ENCODE results near the gene FNDC11. TPM values are rescaled to one million over a fixed set of nuclear protein-coding genes. Genes with fewer than 3 reads are reported as not detected.
A peak's percentile ranks its signal among the peaks of the same experiment; 100 is the strongest.
"Not testable (repeated sequence)": the region's sequence is repeated elsewhere in the genome, so short reads cannot be mapped to it uniquely, and the experiment has no call there.

FNDC11 gene
- total RNA-seq, 1 donor from 2014 or later, result 0.32 TPM

DNA sequence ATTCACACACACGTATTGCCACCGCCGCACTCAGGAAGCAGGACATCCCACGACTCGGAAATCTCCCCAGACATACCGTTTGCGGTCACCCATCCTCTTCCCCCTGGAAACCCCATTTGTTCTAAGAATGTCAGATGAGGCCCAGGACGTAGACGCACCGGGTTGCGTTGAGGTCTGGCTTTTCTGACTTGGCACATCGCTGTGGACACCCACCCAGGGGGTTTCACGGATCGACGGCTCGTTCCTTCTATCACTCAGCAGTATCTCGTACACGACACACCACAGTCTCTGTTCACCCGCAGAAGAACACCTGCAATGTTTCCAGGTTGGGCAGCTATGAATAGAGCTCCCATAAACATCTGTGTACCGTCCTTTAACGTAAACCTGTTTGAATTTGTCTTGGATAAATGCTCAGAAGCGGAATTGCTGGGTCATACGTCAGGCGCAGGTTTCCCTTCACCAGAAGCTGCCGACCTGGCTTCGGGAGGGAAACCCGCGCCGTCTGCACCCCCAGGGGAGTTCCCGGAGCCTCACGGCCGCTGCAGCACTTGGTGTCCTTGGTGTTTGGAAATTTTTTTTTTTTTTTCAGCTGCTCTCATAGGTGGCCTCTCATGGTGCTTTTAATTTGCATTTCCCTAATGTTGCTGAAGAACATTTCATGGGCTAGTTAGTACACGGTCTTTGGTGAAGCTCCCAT is 45.7 kb upstream of the FNDC11 start:
- TF ChIP-seq, protein P1, sequence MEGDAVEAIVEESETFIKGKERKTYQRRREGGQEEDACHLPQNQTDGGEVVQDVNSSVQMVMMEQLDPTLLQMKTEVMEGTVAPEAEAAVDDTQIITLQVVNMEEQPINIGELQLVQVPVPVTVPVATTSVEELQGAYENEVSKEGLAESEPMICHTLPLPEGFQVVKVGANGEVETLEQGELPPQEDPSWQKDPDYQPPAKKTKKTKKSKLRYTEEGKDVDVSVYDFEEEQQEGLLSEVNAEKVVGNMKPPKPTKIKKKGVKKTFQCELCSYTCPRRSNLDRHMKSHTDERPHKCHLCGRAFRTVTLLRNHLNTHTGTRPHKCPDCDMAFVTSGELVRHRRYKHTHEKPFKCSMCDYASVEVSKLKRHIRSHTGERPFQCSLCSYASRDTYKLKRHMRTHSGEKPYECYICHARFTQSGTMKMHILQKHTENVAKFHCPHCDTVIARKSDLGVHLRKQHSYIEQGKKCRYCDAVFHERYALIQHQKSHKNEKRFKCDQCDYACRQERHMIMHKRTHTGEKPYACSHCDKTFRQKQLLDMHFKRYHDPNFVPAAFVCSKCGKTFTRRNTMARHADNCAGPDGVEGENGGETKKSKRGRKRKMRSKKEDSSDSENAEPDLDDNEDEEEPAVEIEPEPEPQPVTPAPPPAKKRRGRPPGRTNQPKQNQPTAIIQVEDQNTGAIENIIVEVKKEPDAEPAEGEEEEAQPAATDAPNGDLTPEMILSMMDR (IDR thresholded peaks at IDR 0.05), result no peak
- Histone ChIP-seq H3K4me3 (no peak overlapping the region), H3K9me3 (no peaks in the 10 kb centered on the region), H3K27me3 (peaks cover 12% of the 10 kb centered on the region), H3K27ac (no peak overlapping the region), H3K4me1 (no peaks in the 10 kb centered on the region), H3K36me3 (no peaks in the 10 kb centered on the region)
- no peak for ATAC-seq
- intact Hi-C loops (cut with DNase I), result no loop called here
- peak; percentile 40 for DNase-seq

DNA sequence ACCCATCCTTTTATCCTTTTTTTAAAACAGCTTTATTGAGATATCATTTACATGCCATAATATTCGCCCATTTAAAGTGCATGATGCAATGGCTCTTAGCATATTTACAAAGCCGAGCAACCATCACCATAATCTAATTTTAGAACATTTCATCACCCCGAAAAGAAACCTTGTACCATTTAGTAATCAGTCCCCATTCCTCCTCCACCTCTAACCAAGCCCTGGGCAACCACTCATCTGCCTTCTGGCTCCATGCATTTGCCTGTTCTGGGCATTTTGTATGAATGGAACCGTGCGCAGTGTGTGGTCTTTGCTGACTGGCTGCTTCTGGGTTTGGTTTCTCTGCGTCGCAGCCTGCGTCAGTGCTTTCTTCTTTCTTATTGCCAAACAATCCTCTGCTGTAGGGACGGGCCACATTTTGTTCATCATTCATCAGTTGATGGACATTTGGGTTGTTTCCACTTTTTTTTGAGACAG is 44.8 kb upstream of the FNDC11 start:
- Histone ChIP-seq H3K4me1 (no peaks in the 10 kb centered on the region), H3K27me3 (peaks cover 12% of the 10 kb centered on the region), H3K36me3 (no peaks in the 10 kb centered on the region), H3K27ac (no peak overlapping the region), H3K9me3 (no peaks in the 10 kb centered on the region), H3K4me3 (no peak overlapping the region)
- intact Hi-C loops (cut with DNase I), result no loop called here
- DNase-seq (peak; percentile 27), ATAC-seq (peak; percentile 9)
- TF ChIP-seq, protein P1 (IDR thresholded peaks at IDR 0.05), result no peak

DNA sequence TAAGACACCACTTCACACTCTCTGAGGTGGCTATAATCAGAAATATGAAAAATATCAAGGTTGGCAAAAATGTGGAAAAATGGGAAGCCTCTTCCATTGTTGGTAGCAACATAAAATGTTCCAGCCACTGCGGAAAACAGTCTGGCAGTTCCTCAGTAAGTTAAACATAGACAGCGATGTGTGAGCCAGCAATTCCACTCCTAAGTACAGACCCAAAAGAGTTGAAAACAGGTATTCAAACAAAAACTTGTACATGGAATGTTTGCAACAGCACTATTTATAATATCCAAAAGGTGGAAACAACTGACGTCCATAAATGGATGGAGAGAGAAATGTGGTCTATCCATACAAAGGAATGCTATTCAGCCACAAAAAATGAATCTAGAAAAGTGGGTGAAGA is 40.8 kb upstream of the FNDC11 start:
- intact Hi-C loops (cut with DNase I), result no loop called here

DNA sequence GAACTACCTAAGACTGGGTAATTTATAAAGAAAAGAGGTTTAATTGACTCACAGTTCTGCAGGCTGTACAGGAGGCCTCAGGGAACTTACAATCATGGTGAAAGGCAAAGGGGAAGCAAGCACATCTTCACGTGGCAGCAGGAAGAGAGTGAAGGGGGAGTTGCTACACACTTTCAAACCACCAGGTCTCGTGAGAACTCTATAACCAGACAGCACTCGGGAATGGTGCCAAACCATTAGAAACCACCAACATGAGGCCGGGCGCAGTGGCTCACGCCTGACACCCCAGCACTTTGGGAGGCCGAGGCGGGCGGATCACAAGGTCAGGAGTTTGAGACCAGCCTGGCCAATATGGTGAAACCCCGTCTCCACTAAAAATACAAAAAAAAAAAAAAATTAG is 39.4 kb upstream of the FNDC11 start:
- H3K9me3 ChIP-seq; H3K27me3 ChIP-seq; H3K27ac ChIP-seq; intact Hi-C loops (cut with DNase I); ATAC-seq; H3K4me3 ChIP-seq; H3K36me3 ChIP-seq; H3K4me1 ChIP-seq: not testable (repeated sequence)
- peak; percentile 51 for DNase-seq

More for the DNA sequence above, 40.8 kb upstream of the FNDC11 start:
- Histone ChIP-seq H3K27ac (no peak overlapping the region), H3K4me3 (no peak overlapping the region), H3K4me1 (no peaks in the 10 kb centered on the region), H3K9me3 (no peaks in the 10 kb centered on the region), H3K27me3 (peaks cover 4% of the 10 kb centered on the region), H3K36me3 (no peaks in the 10 kb centered on the region)
- no peak for DNase-seq
- TF ChIP-seq, protein P1 (IDR thresholded peaks at IDR 0.05), result no peak
- no peak for ATAC-seq

DNA sequence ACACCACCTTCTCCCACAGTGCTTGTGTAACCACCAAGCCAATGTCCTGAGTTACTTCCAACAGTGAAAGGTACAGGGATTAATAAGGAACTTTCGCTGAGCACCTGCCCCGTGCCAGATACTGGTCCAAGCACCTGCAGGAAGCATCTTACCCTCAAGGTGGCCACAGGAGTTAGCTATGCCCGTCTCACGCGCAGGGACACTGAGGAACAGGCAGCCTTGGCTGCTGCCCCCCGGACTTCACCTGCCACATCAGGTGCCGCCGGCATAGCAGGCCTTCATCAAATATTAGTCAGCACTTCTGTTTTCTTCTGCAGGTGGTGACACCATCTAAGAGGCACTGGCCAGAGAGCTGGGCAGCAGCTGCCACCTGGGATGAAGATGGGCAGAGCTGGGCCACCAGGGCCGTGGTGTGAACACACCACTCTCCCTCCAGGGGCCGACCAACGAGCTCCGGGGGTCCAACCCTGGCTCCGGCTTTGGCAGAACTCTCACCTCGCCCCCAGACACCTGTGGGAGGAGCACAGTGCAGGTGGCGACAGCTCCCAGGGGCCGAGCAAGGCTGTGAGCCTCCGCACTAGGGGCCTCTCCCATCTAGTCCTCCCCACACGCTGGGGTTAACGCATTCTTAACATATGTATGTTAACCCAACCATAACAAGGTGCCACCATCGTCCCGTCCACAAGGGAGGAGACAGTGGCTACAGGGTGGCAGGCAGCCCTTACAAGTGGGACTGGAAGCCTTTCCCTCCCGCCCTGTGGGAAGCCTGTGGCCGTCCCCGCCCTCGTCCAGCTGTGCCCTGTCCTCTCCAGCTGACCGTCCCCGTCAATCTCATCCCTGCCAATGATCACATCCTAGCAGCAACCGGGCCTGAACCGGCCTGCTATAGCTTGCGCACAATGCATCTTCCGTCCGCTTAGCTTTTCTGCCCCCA is 36.3 kb upstream of the FNDC11 start:
- TF ChIP-seq, protein P1 (IDR thresholded peaks at IDR 0.05), result no peak
- Histone ChIP-seq H3K27ac (no peak overlapping the region), H3K4me3 (no peak overlapping the region), H3K27me3 (no peaks in the 10 kb centered on the region), H3K4me1 (peaks cover 18% of the 10 kb centered on the region), H3K9me3 (no peaks in the 10 kb centered on the region), H3K36me3 (peaks cover 7% of the 10 kb centered on the region)
- DNase-seq (no peak), ATAC-seq (no peak)
- intact Hi-C loops (cut with DNase I), result no loop called here

DNA sequence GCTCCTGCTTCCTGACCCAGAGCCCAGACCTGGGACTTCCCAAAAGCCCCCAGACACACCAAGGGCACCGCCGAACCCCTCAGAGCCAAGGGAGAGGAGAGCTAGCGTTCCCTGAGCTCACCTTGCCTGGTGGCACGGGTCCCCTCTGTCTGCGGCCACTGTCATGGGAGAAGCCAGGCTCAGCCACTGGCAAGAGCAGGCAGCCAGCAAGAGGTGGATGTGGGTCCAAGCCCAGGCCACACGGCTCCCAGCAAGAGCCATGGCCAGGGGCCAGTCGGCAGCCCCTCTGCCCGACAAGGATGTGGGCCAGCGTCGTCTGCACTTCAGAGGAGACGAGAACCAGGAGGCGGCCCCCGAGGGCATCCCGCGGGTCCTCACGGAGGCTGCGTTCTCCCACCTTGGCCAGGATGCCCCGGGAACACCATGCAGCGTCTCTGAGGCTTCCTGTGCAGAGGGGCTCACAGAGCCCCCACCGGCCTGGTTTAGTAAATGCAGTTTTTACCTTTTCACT is 35.6 kb upstream of the FNDC11 start:
- intact Hi-C loops (cut with DNase I), result no loop called here
- ATAC-seq (no peak), DNase-seq (no peak)
- Histone ChIP-seq H3K27ac (no peak overlapping the region), H3K4me3 (no peak overlapping the region), H3K36me3 (peaks cover 14% of the 10 kb centered on the region), H3K27me3 (no peaks in the 10 kb centered on the region), H3K4me1 (peaks cover 21% of the 10 kb centered on the region), H3K9me3 (no peaks in the 10 kb centered on the region)
- TF ChIP-seq, protein P1 (IDR thresholded peaks at IDR 0.05), result no peak

Data from upper lobe of right lung (tissue), 1 donor.